Calu3 (cell line): ENCODE measurements around the gene CCNG1. TPM values are rescaled to one million over a fixed set of nuclear protein-coding genes. Genes with fewer than 3 reads are reported as not detected.

Experiments
- BruUV-seq: library from RNA; stranded (reverse); fragments of 400-500 nt; replicated peaks from 2 replicates; lab custom pipeline; 2021; lab: Mats Ljungman, UMichigan
- CTCF ChIA-PET: fragments of 300-600 bp; sonication (Branson Sonifier 250); formaldehyde crosslinking; loops from one replicate; lab custom pipeline; 2022; ENCODE audit warnings: antibody characterized with exemption; lab: Charles Lee
- DNase-seq: peaks from one replicate; pipeline ENCODE4 v3.0.0; 2022
- H3K27ac Mint-ChIP-seq: one replicate; pipeline ENCODE4 v1.8.0; 2022; ENCODE audit warnings: mixed read lengths; ENCODE audit not compliant: unreplicated experiment
- H3K27me3 Mint-ChIP-seq: one replicate; pipeline ENCODE4 v1.8.0; 2022; ENCODE audit warnings: mixed read lengths; ENCODE audit not compliant: unreplicated experiment
- H3K36me3 Mint-ChIP-seq: one replicate; pipeline ENCODE4 v1.8.0; 2022; ENCODE audit warnings: mild to moderate bottlenecking, moderate library complexity, mixed read lengths; ENCODE audit not compliant: insufficient read depth, unreplicated experiment
- H3K4me1 Mint-ChIP-seq: one replicate; pipeline ENCODE4 v1.8.0; 2022; ENCODE audit warnings: mild to moderate bottlenecking, low read depth, mixed read lengths; ENCODE audit not compliant: unreplicated experiment
- H3K4me3 Mint-ChIP-seq: one replicate; pipeline ENCODE4 v1.8.0; 2022; ENCODE audit warnings: mild to moderate bottlenecking, low read depth, moderate library complexity, mixed read lengths; ENCODE audit not compliant: unreplicated experiment
- H3K9me3 Mint-ChIP-seq: one replicate; pipeline ENCODE4 v1.8.0; 2022; ENCODE audit warnings: low read depth, mixed read lengths; ENCODE audit not compliant: unreplicated experiment
- intact Hi-C: fragments of 100-400 bp; cut with micrococcal nuclease; formaldehyde crosslinking; loops from one replicate; pipeline ENCODE4 v1.10.0; 2022; ENCODE audit not compliant: unreplicated experiment
- total RNA-seq: library from RNA; stranded (reverse); gene quantifications from 2 replicates; pipeline ENCODE4 v1.2.3, GENCODE V29; 2022
- TF ChIP-seq, protein P1 (sequence below): fragments of 200-600 bp; IDR thresholded peaks from one replicate; pipeline ENCODE4 v1.8.0; 2022; ENCODE audit warnings: antibody characterized with exemption; ENCODE audit not compliant: unreplicated experiment

Gene CCNG1
- total RNA-seq, 1 experiment from 2014 or later: 105 TPM

DNA sequence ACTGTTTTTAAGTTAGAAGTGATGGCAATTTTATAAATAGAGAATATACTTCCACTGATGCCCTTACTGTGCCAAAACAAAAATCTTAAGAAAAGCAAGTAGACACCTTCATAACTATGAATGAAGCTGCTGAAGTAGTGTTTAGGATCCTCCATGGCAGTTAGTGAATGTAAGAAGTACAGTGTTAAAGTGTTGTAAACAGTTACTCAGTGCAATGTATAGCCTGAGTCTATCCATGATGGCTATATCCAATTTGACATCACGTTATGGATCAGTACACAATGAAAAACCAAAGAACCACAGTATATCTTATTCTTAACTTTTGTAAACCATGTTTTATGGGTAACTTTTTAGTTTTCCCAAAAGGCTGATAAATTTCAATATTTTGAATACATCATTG is 7.1 kb downstream of the CCNG1 start:
- no peak for DNase-seq
- H3K4me1 Mint-ChIP-seq: peaks cover 8% of the 10 kb centered on the region
- H3K4me3 Mint-ChIP-seq: no peak overlapping the region
- no peak overlapping the region for H3K27ac Mint-ChIP-seq
- no peaks in the 10 kb centered on the region for H3K27me3 Mint-ChIP-seq
- CTCF ChIA-PET: no interaction called here
- H3K9me3 Mint-ChIP-seq: no peaks in the 10 kb centered on the region
- TF ChIP-seq, protein P1, sequence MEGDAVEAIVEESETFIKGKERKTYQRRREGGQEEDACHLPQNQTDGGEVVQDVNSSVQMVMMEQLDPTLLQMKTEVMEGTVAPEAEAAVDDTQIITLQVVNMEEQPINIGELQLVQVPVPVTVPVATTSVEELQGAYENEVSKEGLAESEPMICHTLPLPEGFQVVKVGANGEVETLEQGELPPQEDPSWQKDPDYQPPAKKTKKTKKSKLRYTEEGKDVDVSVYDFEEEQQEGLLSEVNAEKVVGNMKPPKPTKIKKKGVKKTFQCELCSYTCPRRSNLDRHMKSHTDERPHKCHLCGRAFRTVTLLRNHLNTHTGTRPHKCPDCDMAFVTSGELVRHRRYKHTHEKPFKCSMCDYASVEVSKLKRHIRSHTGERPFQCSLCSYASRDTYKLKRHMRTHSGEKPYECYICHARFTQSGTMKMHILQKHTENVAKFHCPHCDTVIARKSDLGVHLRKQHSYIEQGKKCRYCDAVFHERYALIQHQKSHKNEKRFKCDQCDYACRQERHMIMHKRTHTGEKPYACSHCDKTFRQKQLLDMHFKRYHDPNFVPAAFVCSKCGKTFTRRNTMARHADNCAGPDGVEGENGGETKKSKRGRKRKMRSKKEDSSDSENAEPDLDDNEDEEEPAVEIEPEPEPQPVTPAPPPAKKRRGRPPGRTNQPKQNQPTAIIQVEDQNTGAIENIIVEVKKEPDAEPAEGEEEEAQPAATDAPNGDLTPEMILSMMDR: no peak
- intact Hi-C loops: no loop called here
- peaks cover 59% of the 10 kb centered on the region for H3K36me3 Mint-ChIP-seq
- BruUV-seq: no TSS peak

DNA sequence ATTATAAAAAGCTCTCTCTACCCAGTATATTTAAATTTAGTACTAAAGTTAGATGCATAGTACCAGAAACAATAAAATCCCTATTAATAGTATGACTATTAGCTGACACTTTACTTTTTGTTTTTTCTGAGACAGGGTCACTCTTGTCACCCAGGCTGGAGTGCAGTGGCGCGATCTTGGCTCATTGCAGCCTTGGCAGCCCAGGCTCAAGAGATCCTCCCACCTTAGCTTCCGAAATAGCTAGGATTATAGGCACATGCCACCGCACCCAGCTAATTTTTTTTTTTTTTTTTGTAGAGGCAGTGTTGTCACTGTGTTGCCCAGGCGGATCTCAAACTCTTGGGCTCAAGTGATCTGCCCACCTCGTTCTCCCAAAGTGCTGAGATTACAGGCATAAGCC is 8.0 kb downstream of the CCNG1 start:
- H3K4me3 Mint-ChIP-seq: no peak overlapping the region
- no TSS peak for BruUV-seq
- no peak overlapping the region for H3K27ac Mint-ChIP-seq
- intact Hi-C loops: no loop called here
- H3K27me3 Mint-ChIP-seq: no peaks in the 10 kb centered on the region
- peaks cover 65% of the 10 kb centered on the region for H3K36me3 Mint-ChIP-seq
- TF ChIP-seq, protein P1: no peak
- H3K9me3 Mint-ChIP-seq: no peaks in the 10 kb centered on the region
- peaks cover under 1% of the 10 kb centered on the region for H3K4me1 Mint-ChIP-seq
- no peak for DNase-seq
- CTCF ChIA-PET: interaction anchor here (0.6 kb wide), 1 partner anchor 718 kb away, joined by 3 read pairs; no protein-coding TSS in a partner anchor

DNA sequence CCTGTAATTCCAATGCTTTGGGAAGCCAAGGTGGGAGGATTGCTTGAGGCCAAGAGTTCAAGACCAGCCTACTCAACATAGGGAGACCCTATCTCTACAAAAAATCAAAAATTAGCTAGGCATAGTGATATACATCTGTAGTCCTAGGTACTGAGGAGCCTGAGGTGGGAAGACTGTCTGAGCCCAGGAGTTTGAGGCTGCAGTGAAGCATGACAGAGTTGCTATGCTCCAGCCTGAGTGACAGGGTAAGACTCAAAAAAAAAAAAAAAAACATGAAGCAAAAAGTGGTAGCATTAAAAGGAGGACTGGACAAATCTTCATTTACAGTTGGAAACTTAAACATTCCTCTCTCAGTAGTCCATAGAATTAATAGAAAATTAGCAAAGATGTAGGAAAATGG is 9.8 kb downstream of the CCNG1 start:
- intact Hi-C loops: no loop called here
- CTCF ChIA-PET: no interaction called here
- no TSS peak for BruUV-seq
- Mint-ChIP-seq H3K4me1 (no peaks in the 10 kb centered on the region), H3K4me3 (no peak overlapping the region), H3K9me3 (no peaks in the 10 kb centered on the region), H3K27ac (no peak overlapping the region), H3K27me3 (no peaks in the 10 kb centered on the region), H3K36me3 (peaks cover 74% of the 10 kb centered on the region)
- DNase-seq: no peak
- TF ChIP-seq, protein P1: no peak

DNA sequence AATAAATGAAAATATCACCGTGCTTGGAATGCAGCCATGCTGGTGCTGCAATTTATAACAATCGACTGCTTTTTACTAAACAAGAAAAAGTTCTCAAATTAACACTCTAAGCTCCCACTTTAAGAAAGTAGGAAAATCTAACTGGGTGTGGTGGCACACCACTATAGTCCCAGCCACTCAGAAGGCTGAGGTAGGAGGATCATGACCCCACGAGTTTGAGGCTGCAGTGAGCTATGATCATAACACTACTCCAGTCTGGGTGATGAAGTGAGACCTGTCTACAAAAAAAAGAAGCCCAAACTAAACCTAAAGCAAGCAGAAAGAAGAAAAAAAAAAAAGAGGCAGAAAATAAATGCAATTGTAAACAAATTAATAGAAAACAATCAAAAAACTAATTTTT is 10.5 kb downstream of the CCNG1 start:
- H3K27ac Mint-ChIP-seq: no peak overlapping the region
- BruUV-seq: no TSS peak
- no peak for DNase-seq
- H3K36me3 Mint-ChIP-seq: peaks cover 73% of the 10 kb centered on the region
- no peaks in the 10 kb centered on the region for H3K27me3 Mint-ChIP-seq
- intact Hi-C loops: no loop called here
- H3K4me1 Mint-ChIP-seq: no peaks in the 10 kb centered on the region
- CTCF ChIA-PET: interaction anchor here (0.6 kb wide), 1 partner anchor 9 kb away, joined by 4 read pairs; no protein-coding TSS in a partner anchor
- H3K9me3 Mint-ChIP-seq: no peaks in the 10 kb centered on the region
- no peak overlapping the region for H3K4me3 Mint-ChIP-seq
- TF ChIP-seq, protein P1: no peak
